OCI-LY7 (cell line): Measurements from ENCODE around the gene NPEPL1.

Experiments
- EZH2phosphoT487 ChIP-seq: fragments of 200-600 bp; sonication (generic); IDR thresholded peaks from 2 replicates; pipeline ENCODE4 v1.6.1; 2018; ENCODE audit warnings: low read depth, borderline replicate concordance, mild to moderate bottlenecking, mixed run types, antibody characterized with exemption, low read length, moderate library complexity, mixed read lengths
- TF ChIP-seq, protein P1 (sequence below): fragments of 200-600 bp; sonication (generic); conservative IDR thresholded peaks from 2 replicates; pipeline ENCODE4 v1.5.1; 2014; ENCODE audit warnings: mild to moderate bottlenecking, antibody characterized with exemption, low read length, moderate library complexity, mixed read lengths

GRCh38 chr20:58715801-58716475, 23.3 kb downstream of the NPEPL1 start:
- TF ChIP-seq, protein P1, sequence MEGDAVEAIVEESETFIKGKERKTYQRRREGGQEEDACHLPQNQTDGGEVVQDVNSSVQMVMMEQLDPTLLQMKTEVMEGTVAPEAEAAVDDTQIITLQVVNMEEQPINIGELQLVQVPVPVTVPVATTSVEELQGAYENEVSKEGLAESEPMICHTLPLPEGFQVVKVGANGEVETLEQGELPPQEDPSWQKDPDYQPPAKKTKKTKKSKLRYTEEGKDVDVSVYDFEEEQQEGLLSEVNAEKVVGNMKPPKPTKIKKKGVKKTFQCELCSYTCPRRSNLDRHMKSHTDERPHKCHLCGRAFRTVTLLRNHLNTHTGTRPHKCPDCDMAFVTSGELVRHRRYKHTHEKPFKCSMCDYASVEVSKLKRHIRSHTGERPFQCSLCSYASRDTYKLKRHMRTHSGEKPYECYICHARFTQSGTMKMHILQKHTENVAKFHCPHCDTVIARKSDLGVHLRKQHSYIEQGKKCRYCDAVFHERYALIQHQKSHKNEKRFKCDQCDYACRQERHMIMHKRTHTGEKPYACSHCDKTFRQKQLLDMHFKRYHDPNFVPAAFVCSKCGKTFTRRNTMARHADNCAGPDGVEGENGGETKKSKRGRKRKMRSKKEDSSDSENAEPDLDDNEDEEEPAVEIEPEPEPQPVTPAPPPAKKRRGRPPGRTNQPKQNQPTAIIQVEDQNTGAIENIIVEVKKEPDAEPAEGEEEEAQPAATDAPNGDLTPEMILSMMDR: no peak
- no peak for TF ChIP-seq EZH2phosphoT487
